Measurements from ENCODE around the gene PSMA2.
"Not testable (repeated sequence)": the region's sequence is repeated elsewhere in the genome, so short reads cannot be mapped to it uniquely, and the experiment has no call there.

PSMA2 gene

GRCh38 chr7:42900842-42901241 is 31.1 kb downstream of the PSMA2 start:
- DNase-seq: no peak

GRCh38 chr7:42893346-42894240 is 38.4 kb downstream of the PSMA2 start:
- no peak for DNase-seq

GRCh38 chr7:42886893-42887505 is 45.0 kb downstream of the PSMA2 start:
- no peak for DNase-seq

GRCh38 chr7:42886129-42886528 is 45.8 kb downstream of the PSMA2 start:
- DNase-seq: peak in 1 of 2 experiments; percentile 26

GRCh38 chr7:42885183-42885582 is 46.8 kb downstream of the PSMA2 start:
- not testable (repeated sequence) for DNase-seq

- no peak for DNase-seq
Observed at GRCh38 chr7:42883950-42884349, 48.0 kb downstream of the PSMA2 start.

GRCh38 chr7:42880392-42880791 is 51.6 kb downstream of the PSMA2 start:
- no peak for DNase-seq

GRCh38 chr7:42878303-42878702 is 53.7 kb downstream of the PSMA2 start:
- DNase-seq: no peak

- no peak for DNase-seq
Observed at GRCh38 chr7:42877862-42878261, 54.1 kb downstream of the PSMA2 start.

GRCh38 chr7:42876182-42877068 is 55.5 kb downstream of the PSMA2 start:
- DNase-seq: peak; percentile 4 to 41

- DNase-seq: no peak
Observed at GRCh38 chr7:42869131-42870020, 62.6 kb downstream of the PSMA2 start.

GRCh38 chr7:42868480-42868879 is 63.5 kb downstream of the PSMA2 start:
- DNase-seq: no peak
